Measurements from ENCODE around the gene SLC25A11.

SLC25A11 gene

GRCh38 chr17:4960279-4960922 lies 20.6 kb upstream of the SLC25A11 start:
- Histone ChIP-seq H3K36me3 (ENCODE audit: insufficient read depth, insufficient read length, low read length) (peaks cover 46% of the 10 kb centered on the region), H3K9me3 (ENCODE audit: insufficient read depth, low read length) (no peaks in the 10 kb centered on the region), H3K27me3 (ENCODE audit: insufficient read depth, insufficient read length) (no peaks in the 10 kb centered on the region), H3K4me1 (ENCODE audit: insufficient read depth, insufficient read length) (peaks cover 2% of the 10 kb centered on the region), H3K9ac (ENCODE audit: insufficient read length, low read depth) (no peak overlapping the region), H3K4me3 (ENCODE audit: insufficient read length, low read depth) (no peak overlapping the region)
- no peak for DNase-seq (ENCODE audit: low read depth, low spot score)
- TF ChIP-seq ZNF274 (IDR thresholded peaks at IDR 0.05; ENCODE audit: low read depth, low read length) (no peak), SUZ12 (IDR thresholded peaks at IDR 0.05; ENCODE audit: extremely low read depth, insufficient read depth, insufficient read length) (no peak), YY1 (IDR thresholded peaks at IDR 0.05; ENCODE audit: insufficient read depth, insufficient read length) (no peak)

GRCh38 chr17:4959261-4959965 lies 19.6 kb upstream of the SLC25A11 start:
- Histone ChIP-seq H3K4me1 (ENCODE audit: insufficient read depth, insufficient read length) (peaks cover 2% of the 10 kb centered on the region), H3K27me3 (ENCODE audit: insufficient read depth, insufficient read length) (no peaks in the 10 kb centered on the region), H3K36me3 (ENCODE audit: insufficient read depth, insufficient read length, low read length) (peaks cover 46% of the 10 kb centered on the region), H3K9ac (ENCODE audit: insufficient read length, low read depth) (no peak overlapping the region), H3K4me3 (ENCODE audit: insufficient read length, low read depth) (no peak overlapping the region), H3K9me3 (ENCODE audit: insufficient read depth, low read length) (no peaks in the 10 kb centered on the region)
- TF ChIP-seq ZNF274 (IDR thresholded peaks at IDR 0.05; ENCODE audit: low read depth, low read length) (no peak), YY1 (IDR thresholded peaks at IDR 0.05; ENCODE audit: insufficient read depth, insufficient read length) (no peak), SUZ12 (IDR thresholded peaks at IDR 0.05; ENCODE audit: extremely low read depth, insufficient read depth, insufficient read length) (no peak)
- no peak for DNase-seq (ENCODE audit: low read depth, low spot score)

- H3K36me3 ChIP-seq (ENCODE audit: insufficient read depth, insufficient read length, low read length): peaks cover 46% of the 10 kb centered on the region
- no peaks in the 10 kb centered on the region for H3K9me3 ChIP-seq (ENCODE audit: insufficient read depth, low read length)
- H3K27me3 ChIP-seq (ENCODE audit: insufficient read depth, insufficient read length): no peaks in the 10 kb centered on the region
- no peak for TF ChIP-seq YY1 (IDR thresholded peaks at IDR 0.05; ENCODE audit: insufficient read depth, insufficient read length)
- TF ChIP-seq ZNF274 (IDR thresholded peaks at IDR 0.05; ENCODE audit: low read depth, low read length): no peak
- no peak for TF ChIP-seq SUZ12 (IDR thresholded peaks at IDR 0.05; ENCODE audit: extremely low read depth, insufficient read depth, insufficient read length)
- no peak overlapping the region for H3K4me3 ChIP-seq (ENCODE audit: insufficient read length, low read depth)
- H3K9ac ChIP-seq (ENCODE audit: insufficient read length, low read depth): no peak overlapping the region
- peaks cover 5% of the 10 kb centered on the region for H3K4me1 ChIP-seq (ENCODE audit: insufficient read depth, insufficient read length)
- DNase-seq (ENCODE audit: low read depth, low spot score): no peak
These were observed 18.3 kb upstream of the SLC25A11 start for GRCh38 chr17:4958102-4958501.

GRCh38 chr17:4956493-4957061 lies 16.7 kb upstream of the SLC25A11 start:
- H3K36me3 ChIP-seq (ENCODE audit: insufficient read depth, insufficient read length, low read length): peaks cover 46% of the 10 kb centered on the region
- H3K9me3 ChIP-seq (ENCODE audit: insufficient read depth, low read length): no peaks in the 10 kb centered on the region
- TF ChIP-seq SUZ12 (IDR thresholded peaks at IDR 0.05; ENCODE audit: extremely low read depth, insufficient read depth, insufficient read length) (no peak), YY1 (IDR thresholded peaks at IDR 0.05; ENCODE audit: insufficient read depth, insufficient read length) (no peak)
- peaks cover 7% of the 10 kb centered on the region for H3K4me1 ChIP-seq (ENCODE audit: insufficient read depth, insufficient read length)
- DNase-seq (ENCODE audit: low read depth, low spot score): no peak
- H3K27me3 ChIP-seq (ENCODE audit: insufficient read depth, insufficient read length): no peaks in the 10 kb centered on the region
- no peak overlapping the region for H3K9ac ChIP-seq (ENCODE audit: insufficient read length, low read depth)
- H3K4me3 ChIP-seq (ENCODE audit: insufficient read length, low read depth): no peak overlapping the region

- Histone ChIP-seq H3K4me3 (ENCODE audit: insufficient read length, low read depth) (no peak overlapping the region), H3K4me1 (ENCODE audit: insufficient read depth, insufficient read length) (peaks cover 7% of the 10 kb centered on the region), H3K9me3 (ENCODE audit: insufficient read depth, low read length) (no peaks in the 10 kb centered on the region), H3K36me3 (ENCODE audit: insufficient read depth, insufficient read length, low read length) (peaks cover 38% of the 10 kb centered on the region), H3K9ac (ENCODE audit: insufficient read length, low read depth) (no peak overlapping the region), H3K27me3 (ENCODE audit: insufficient read depth, insufficient read length) (no peaks in the 10 kb centered on the region)
- DNase-seq (ENCODE audit: low read depth, low spot score): no peak
- TF ChIP-seq ZNF274 (IDR thresholded peaks at IDR 0.05; ENCODE audit: low read depth, low read length) (no peak), YY1 (IDR thresholded peaks at IDR 0.05; ENCODE audit: insufficient read depth, insufficient read length) (no peak), SUZ12 (IDR thresholded peaks at IDR 0.05; ENCODE audit: extremely low read depth, insufficient read depth, insufficient read length) (no peak)
These were observed 15.2 kb upstream of the SLC25A11 start for GRCh38 chr17:4955091-4955490.

DNA sequence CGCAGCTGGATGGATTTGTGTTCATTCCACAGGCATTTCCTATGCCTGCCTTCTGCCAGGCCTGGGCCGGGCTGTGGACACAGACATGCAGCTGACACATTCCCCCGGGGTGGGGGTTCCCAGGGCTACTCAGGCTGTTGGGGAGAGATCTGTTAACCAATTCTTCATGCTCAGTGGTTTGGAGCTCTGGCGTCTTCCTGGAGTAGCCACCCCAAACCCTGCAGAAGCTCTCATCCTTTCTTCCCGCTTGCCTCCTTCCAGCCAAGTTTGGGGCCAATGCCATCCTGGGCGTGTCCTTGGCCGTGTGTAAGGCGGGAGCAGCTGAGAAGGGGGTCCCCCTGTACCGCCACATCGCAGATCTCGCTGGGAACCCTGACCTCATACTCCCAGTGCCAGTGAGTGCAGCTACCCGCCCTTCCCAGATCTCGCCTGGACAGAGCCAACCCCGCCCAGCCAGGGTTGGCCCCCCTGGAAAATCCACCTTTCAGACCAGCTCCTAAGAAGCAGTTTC lies 13.7 kb upstream of the SLC25A11 start:
- Histone ChIP-seq H3K36me3 (ENCODE audit: insufficient read depth, insufficient read length, low read length) (peaks cover 26% of the 10 kb centered on the region), H3K4me3 (ENCODE audit: insufficient read length, low read depth) (no peak overlapping the region), H3K27me3 (ENCODE audit: insufficient read depth, insufficient read length) (no peaks in the 10 kb centered on the region), H3K4me1 (ENCODE audit: insufficient read depth, insufficient read length) (peaks cover 7% of the 10 kb centered on the region), H3K9me3 (ENCODE audit: insufficient read depth, low read length) (no peaks in the 10 kb centered on the region), H3K9ac (ENCODE audit: insufficient read length, low read depth) (peak overlapping the region; percentile 50)
- TF ChIP-seq SUZ12 (IDR thresholded peaks at IDR 0.05; ENCODE audit: extremely low read depth, insufficient read depth, insufficient read length): no peak
- TF ChIP-seq ZNF274 (IDR thresholded peaks at IDR 0.05; ENCODE audit: low read depth, low read length): no peak
- TF ChIP-seq YY1 (IDR thresholded peaks at IDR 0.05; ENCODE audit: insufficient read depth, insufficient read length): no peak
- no peak for DNase-seq (ENCODE audit: low read depth, low spot score)

DNA sequence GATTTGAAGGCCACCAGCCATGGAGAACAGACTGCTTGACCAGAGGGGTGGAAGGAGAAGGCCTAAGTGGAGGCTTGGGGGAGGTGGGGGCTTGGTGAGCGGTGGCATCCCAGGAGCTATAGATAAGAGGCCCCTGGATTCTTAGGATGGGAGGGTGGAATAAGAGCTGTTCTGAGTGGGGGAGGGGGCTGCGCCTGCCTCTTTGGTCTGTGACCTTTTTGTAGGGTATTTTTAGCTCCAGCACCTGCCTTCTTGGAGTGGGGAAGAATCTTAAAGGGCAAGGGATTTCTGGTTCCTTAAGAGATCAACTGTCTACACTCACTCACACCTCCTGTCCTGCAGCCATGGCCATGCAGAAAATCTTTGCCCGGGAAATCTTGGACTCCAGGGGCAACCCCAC lies 11.6 kb upstream of the SLC25A11 start:
- TF ChIP-seq SUZ12 (IDR thresholded peaks at IDR 0.05; ENCODE audit: extremely low read depth, insufficient read depth, insufficient read length) (no peak), YY1 (IDR thresholded peaks at IDR 0.05; ENCODE audit: insufficient read depth, insufficient read length) (no peak), ZNF274 (IDR thresholded peaks at IDR 0.05; ENCODE audit: low read depth, low read length) (no peak)
- Histone ChIP-seq H3K9ac (ENCODE audit: insufficient read length, low read depth) (peak overlapping the region; percentile 93), H3K36me3 (ENCODE audit: insufficient read depth, insufficient read length, low read length) (peaks cover 31% of the 10 kb centered on the region), H3K27me3 (ENCODE audit: insufficient read depth, insufficient read length) (no peaks in the 10 kb centered on the region), H3K4me1 (ENCODE audit: insufficient read depth, insufficient read length) (peaks cover 5% of the 10 kb centered on the region), H3K4me3 (ENCODE audit: insufficient read length, low read depth) (peak overlapping the region; percentile 70), H3K9me3 (ENCODE audit: insufficient read depth, low read length) (no peaks in the 10 kb centered on the region)
- no peak for DNase-seq (ENCODE audit: low read depth, low spot score)

All from NT2/D1 (cell line).